ENCODE data around the gene YIF1A.
"Not testable (repeated sequence)": the region's sequence is repeated elsewhere in the genome, so short reads cannot be mapped to it uniquely, and the experiment has no call there.

Gene YIF1A

GRCh38 chr11:66326261-66327111 lies 37.5 kb upstream of the YIF1A start:
- DNase-seq (ENCODE audit: low read depth, low spot score) = peak; percentile 52

- no peak for DNase-seq (ENCODE audit: low read depth, low spot score)
Observed at GRCh38 chr11:66325263-66325671, 36.3 kb upstream of the YIF1A start.

GRCh38 chr11:66324664-66325063 lies 35.7 kb upstream of the YIF1A start:
- DNase-seq (ENCODE audit: low read depth, low spot score) = peak; percentile 67

GRCh38 chr11:66323684-66324083 lies 34.7 kb upstream of the YIF1A start:
- no peak for DNase-seq (ENCODE audit: low read depth, low spot score)

GRCh38 chr11:66322732-66323427 lies 33.9 kb upstream of the YIF1A start:
- DNase-seq (ENCODE audit: low read depth, low spot score) = no peak

- no peak for DNase-seq (ENCODE audit: low read depth, low spot score)
Observed at GRCh38 chr11:66321606-66322005, 32.7 kb upstream of the YIF1A start.

GRCh38 chr11:66320748-66321147 lies 31.8 kb upstream of the YIF1A start:
- not testable (repeated sequence) for DNase-seq (ENCODE audit: low read depth, low spot score)

GRCh38 chr11:66320289-66320688 lies 31.3 kb upstream of the YIF1A start:
- DNase-seq (ENCODE audit: low read depth, low spot score) = not testable (repeated sequence)

- no peak for DNase-seq (ENCODE audit: low read depth, low spot score)
Observed at GRCh38 chr11:66318600-66318970, 29.6 kb upstream of the YIF1A start.

GRCh38 chr11:66317723-66318599 lies 29.0 kb upstream of the YIF1A start:
- no peak for DNase-seq (ENCODE audit: low read depth, low spot score)

- no peak for DNase-seq (ENCODE audit: low read depth, low spot score)
Observed at GRCh38 chr11:66317322-66317722, 28.4 kb upstream of the YIF1A start.

GRCh38 chr11:66316849-66317251 lies 27.9 kb upstream of the YIF1A start, which contains the start of gene CD248:
CD248 (minus strand) TSS chr11:66317044; CDS start chr11:66317027, 17 bp downstream.
- DNase-seq (ENCODE audit: low read depth, low spot score) = peak; percentile 77

- no peak for DNase-seq (ENCODE audit: low read depth, low spot score)
Observed at GRCh38 chr11:66315921-66316811, 27.2 kb upstream of the YIF1A start.

- no peak for DNase-seq (ENCODE audit: low read depth, low spot score)
Observed at GRCh38 chr11:66315498-66315885, 26.5 kb upstream of the YIF1A start.

GRCh38 chr11:66314561-66315497 lies 25.9 kb upstream of the YIF1A start:
- no peak for DNase-seq (ENCODE audit: low read depth, low spot score)

GRCh38 chr11:66314186-66314501 lies 25.2 kb upstream of the YIF1A start:
- DNase-seq (ENCODE audit: low read depth, low spot score) = no peak

GRCh38 chr11:66313321-66314185 lies 24.6 kb upstream of the YIF1A start:
- DNase-seq (ENCODE audit: low read depth, low spot score) = no peak

- DNase-seq (ENCODE audit: low read depth, low spot score) = peak; percentile 99
Observed at GRCh38 chr11:66312549-66313320, 23.8 kb upstream of the YIF1A start.
